NCI-H510A treated with DMSO at 0.1 percent for 48 hours (cell line): ENCODE measurements around the gene C3orf22.

ENCODE experiments used
- DNase-seq: peaks from one replicate; lab custom pipeline; 2025; lab: John Stamatoyannopoulos, UW

C3orf22 gene

DNA sequence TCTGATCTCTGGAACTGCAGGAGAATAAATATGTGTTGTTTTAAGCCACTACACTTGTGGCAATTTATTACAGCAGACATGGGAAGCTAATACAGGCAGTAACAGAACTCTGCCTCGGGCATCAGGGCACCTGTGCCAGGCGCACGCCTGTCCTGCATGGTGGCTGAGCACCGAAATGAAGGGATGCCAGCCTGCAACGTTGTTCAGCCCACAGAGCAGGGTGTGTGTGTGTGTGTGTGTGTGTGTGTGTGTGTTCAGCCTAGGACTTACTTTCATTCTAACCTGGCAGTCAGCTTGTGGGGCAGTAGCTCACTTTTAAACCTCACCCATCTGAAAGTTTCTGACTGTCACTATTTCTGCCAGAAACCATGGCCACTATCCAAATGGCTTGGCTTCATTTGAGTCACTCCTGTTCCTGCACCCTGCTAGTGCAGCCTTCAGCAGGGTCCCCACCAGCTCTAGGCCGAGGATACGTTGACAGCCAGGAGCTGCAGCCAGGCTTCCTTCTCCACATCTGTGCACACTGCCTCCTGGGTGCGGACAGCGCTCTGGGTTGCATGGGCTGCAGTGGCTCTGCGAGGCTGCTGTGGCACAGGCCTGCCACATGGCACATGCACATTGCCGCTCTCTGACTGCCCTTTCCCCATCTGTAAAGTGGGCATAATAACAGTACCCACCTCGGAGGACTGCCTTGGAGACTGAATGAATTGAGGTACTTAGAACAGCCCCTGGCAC, 45.6 kb downstream of the C3orf22 start:
- no peak for DNase-seq

DNA sequence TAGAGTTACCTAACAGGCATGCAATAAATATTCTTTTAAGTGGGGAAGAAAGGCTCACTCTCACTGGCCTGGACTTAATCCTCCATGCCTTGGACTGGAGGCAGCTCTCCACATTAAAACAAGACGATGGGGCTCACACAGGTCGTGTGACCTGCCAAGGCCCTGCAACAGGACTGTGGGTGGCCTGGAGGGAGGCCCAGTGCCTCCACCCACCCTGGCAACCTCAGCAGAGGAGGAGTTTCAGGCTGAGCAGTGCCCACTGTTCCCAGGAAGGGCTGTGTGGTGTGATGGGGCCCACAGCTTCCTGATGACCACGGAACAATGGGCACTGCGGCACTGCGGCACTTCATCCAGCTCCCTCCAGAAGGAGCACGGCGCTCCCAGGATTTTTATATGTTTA, 46.7 kb downstream of the C3orf22 start:
- DNase-seq, result no peak

DNA sequence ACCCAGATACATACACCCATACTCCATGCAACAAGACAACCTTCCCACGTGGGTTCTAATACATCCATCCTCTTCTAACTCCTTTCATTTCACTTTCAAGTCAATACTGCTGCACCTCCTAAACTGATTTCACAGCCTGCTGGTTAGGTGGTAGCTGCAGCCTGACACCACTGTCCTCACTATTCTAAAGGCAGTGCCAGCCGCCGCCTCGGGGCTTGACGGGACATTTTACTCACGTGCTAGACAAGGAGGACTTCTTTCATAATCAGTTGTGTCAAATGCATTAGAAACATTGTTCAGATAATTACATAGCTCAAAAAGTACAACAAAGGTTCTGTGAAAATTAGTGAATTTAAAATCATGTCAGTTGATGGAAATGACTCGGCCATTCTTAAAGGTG, 47.4 kb downstream of the C3orf22 start:
- no peak for DNase-seq

DNA sequence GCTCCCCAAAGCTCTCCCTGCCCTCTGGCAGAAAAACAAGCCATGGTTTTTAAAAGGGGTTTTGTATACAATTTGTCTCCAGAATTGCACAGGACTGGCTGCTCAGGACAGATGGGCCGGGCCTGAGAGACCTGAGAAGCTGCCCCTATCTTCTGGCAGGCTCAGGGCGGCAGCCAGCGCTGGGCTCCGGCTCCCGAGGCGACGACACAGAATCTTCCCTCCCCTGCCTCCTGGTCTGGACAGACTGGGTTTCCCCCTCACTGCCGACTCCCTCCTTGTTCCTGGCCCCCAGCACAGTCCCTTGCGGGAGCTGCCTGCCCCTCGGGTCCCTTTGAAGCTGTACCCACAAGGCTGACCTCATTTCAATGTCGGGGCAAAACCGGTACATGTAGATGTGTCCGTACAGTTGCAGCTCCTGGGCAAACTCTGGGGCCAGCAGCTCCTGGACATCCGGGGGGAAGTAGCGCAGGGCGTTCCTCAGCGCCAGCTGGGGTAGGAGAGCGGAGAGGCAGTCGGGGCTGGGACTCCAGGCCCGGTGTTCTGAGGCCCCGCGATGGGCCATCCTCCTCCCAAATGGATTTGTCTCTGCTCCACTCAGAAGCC, 48.3 kb downstream of the C3orf22 start:
- DNase-seq, result no peak

DNA sequence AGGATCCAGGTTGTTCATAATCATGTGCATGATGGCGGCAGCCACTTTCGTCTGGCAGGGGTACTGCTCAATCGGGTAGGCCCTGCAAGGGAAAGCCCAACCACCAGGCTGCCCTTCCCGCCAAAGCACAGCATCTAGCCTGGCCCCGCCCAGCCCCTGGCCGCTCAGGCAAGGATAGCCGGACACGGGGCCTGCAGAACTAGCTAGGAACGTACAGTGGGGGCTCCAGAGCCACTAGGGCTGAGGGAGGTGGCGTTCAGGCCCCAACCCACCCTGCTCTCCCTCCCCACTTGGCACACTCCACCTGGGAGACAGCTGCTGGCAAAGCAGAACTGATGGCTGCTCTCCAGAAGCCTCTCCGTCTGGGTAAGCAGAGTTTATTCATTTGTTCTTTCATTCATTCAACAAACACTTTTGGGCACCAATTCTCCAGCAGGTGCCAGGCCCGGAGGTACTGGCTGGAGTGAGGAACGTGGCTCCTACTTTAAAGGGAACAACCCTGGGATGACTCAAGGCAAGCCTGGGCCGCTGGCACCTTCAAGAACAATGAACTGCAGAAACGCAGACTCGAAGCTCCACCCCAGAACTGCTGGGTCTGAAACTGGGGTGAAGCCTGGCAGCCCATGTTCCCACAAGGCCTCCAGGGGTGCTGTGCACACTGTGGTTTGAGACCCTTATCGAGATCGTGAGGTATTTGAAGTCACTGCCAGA, 49.0 kb downstream of the C3orf22 start:
- DNase-seq, result no peak

DNA sequence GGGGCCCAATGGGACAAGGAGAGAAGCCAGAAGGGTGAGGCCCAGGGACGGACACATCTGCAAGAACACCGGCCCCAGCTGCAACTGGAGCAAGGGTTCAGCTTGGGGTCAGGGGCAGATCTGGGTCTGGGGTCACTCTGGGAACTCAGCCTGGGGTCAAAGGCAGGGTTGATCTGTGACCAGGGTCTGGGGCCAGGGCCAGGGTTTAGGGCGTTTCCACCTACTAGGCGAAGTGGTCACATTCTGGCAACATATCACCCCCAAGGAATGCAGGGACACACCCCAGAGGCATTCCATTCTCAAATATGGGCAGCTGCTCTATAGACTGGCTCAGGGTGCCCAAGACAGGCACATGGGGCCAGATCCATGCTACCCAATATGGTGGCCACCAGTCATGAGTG, 50.2 kb downstream of the C3orf22 start:
- DNase-seq, result no peak

DNA sequence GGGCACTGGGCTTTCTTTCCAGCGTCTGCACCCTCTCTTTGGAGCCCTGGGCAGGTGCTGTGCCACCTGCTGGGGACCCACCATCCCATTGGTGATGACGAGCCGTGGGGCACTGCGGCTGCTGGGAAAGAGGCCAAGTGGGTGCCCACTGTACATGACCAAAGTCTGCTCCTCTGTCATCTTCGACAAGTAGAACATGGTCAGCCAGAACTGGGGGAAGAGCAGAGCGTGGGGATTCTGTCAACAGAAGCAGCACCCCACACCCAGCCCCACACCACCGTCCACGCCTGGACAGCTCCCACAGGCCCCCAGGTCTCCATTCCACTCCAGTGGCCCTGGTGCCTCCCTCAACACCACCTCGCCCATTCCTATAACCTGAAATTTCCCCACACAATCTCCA, 50.8 kb downstream of the C3orf22 start:
- DNase-seq, result no peak

DNA sequence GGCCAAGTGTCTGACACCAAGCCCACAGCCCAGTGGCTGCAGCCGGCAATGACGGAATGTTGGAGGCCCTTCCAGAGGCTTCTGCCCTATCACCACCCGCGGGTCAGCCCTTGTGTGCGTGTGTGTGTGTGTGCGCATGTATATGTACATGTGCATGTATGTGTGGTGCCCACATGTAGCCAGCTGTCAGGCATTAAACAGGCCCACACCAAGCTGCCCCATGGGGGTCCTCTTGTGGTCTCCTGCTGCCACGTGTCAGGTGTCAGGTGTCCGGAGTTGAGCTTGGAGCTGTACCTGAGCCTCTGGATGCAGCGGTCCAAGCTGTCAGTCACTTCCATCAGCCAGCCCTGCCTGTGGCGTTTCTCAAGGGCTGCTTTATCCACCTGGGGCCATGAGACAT, 55.0 kb downstream of the C3orf22 start:
- DNase-seq, result no peak

DNA sequence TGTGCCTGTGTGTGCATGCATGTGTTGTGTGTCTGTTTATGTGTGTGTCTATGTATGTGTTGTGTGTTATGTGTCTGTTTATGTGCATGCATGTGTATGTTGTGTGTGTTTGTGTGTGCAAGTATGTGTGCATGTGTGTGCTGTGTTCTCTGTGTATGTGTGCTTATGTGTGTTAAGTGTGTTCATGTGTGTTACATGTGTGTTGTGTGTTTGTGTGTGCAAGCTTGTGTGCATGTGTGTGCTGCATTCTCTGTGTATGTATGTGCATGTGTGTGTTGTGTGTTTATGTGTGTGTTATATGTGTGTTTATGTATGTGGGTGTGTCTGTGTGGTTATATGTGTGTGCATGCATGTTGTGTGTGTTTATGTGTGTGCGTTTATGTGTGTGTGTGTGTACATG, 56.1 kb downstream of the C3orf22 start:
- no peak for DNase-seq

DNA sequence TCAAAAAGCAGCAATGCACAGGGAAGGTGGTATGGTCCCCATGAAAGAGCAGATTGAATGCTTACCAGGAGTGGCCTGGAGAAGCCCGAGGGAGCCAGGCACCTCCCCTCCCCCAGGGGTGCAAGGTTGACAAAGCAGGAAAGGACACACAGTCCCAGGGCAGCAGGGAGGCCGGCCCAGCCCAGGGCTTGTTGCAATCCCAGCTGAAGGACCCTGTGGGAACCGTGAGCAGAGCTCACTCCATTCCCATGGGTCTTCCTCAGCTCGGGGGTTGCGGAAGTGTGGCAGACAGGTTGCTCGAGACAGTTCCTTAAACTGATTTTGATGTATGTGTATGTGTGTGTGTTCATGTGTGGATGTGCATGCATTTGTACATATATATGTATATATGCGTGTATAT, 57.0 kb downstream of the C3orf22 start:
- DNase-seq, result no peak

DNA sequence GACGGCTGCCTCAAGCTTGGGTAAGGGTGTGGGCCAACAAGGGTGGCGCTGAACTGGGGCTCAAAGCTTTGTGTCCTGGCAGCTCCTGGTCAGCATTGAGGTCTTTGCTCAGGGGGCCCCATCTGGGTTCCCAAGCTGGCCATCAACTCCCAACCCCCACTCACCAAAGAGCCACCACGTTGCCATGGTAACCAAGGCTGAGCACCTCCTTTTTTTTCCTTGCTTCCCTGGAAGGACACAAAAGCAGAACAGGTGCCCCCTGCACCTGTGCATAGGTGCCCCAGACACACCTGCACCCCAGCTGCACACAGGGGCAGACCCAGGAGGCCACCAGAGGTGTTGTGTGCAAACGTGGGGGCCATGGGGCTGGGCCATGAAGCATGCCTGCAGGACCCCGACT, 57.7 kb downstream of the C3orf22 start:
- no peak for DNase-seq

DNA sequence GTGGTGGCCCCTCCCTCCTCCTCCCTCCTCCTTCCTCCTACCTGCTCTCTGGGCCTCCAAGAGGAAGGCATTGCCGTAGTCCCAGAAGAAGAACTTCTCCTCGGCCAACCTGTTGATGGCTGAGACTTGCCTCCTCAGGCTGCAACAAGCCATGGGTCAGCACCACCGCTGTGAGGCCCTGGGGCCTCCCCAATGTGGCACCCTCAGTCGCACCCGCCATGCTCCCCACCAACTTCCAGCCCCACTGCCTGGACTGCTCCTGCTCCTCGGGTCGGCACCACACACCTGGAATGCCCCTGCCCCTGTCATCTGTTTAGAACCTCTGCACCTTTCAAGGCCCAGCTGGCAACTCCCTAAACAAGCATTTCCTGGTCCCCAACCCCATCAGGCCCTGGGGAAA, 58.7 kb downstream of the C3orf22 start:
- DNase-seq, result no peak
